Measurements from ENCODE around the gene UTS2R.

DNA sequence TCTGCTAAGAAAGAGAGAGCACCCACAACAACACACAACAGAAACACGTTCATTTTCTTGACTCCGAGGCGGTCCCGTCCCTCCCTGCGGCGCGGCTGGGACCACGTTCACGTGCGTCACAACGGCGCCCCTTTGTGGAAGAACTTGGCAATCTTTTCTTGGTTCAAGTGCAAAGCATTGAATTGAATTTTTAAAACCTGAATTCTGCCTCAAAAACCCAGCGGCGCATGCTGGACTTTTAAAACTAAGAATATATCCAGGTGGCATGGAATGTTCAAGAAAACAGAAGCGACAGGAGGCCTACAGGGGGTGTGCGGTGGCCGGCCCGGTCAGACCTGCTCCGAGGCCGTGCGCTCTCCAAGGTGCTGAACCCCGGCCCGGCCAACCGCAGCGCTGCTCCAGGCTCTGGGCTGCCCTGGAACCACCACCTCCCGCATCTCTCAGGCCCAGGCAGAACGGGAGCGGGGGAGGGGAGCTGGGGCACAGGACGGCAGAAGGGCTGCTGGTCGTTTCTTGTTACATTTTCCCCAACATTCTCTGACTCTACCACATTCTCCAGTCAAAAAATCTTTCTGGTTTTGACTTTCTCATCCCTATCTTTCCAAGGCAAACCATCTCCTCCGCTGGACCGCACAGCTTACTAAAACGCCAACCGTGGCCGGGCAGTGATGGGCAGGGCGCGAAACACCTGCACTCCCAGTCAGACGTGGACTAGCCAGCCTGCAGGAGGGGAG, 43.1 kb downstream of the UTS2R start:
- no peak for TF ChIP-seq POLR2AphosphoS5 (IDR thresholded peaks at IDR 0.05; ENCODE audit: low read depth)
- TF ChIP-seq, protein P1, sequence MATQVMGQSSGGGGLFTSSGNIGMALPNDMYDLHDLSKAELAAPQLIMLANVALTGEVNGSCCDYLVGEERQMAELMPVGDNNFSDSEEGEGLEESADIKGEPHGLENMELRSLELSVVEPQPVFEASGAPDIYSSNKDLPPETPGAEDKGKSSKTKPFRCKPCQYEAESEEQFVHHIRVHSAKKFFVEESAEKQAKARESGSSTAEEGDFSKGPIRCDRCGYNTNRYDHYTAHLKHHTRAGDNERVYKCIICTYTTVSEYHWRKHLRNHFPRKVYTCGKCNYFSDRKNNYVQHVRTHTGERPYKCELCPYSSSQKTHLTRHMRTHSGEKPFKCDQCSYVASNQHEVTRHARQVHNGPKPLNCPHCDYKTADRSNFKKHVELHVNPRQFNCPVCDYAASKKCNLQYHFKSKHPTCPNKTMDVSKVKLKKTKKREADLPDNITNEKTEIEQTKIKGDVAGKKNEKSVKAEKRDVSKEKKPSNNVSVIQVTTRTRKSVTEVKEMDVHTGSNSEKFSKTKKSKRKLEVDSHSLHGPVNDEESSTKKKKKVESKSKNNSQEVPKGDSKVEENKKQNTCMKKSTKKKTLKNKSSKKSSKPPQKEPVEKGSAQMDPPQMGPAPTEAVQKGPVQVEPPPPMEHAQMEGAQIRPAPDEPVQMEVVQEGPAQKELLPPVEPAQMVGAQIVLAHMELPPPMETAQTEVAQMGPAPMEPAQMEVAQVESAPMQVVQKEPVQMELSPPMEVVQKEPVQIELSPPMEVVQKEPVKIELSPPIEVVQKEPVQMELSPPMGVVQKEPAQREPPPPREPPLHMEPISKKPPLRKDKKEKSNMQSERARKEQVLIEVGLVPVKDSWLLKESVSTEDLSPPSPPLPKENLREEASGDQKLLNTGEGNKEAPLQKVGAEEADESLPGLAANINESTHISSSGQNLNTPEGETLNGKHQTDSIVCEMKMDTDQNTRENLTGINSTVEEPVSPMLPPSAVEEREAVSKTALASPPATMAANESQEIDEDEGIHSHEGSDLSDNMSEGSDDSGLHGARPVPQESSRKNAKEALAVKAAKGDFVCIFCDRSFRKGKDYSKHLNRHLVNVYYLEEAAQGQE (IDR thresholded peaks at IDR 0.05; ENCODE audit: insufficient replicate concordance, low read depth), result peak; percentile 99
- TF ChIP-seq, protein P2, sequence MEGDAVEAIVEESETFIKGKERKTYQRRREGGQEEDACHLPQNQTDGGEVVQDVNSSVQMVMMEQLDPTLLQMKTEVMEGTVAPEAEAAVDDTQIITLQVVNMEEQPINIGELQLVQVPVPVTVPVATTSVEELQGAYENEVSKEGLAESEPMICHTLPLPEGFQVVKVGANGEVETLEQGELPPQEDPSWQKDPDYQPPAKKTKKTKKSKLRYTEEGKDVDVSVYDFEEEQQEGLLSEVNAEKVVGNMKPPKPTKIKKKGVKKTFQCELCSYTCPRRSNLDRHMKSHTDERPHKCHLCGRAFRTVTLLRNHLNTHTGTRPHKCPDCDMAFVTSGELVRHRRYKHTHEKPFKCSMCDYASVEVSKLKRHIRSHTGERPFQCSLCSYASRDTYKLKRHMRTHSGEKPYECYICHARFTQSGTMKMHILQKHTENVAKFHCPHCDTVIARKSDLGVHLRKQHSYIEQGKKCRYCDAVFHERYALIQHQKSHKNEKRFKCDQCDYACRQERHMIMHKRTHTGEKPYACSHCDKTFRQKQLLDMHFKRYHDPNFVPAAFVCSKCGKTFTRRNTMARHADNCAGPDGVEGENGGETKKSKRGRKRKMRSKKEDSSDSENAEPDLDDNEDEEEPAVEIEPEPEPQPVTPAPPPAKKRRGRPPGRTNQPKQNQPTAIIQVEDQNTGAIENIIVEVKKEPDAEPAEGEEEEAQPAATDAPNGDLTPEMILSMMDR (IDR thresholded peaks at IDR 0.05; ENCODE audit: insufficient read depth, low read length), result peak; percentile 16
- TF ChIP-seq GABPA (IDR thresholded peaks at IDR 0.05; ENCODE audit: low read depth), result no peak
- TF ChIP-seq SPI1 (IDR thresholded peaks at IDR 0.05; ENCODE audit: borderline replicate concordance, low read depth), result no peak

All from HL-60 (cell line).